ENCODE measurements around the gene PRDM8.
"Not testable (repeated sequence)": the region's sequence is repeated elsewhere in the genome, so short reads cannot be mapped to it uniquely, and the experiment has no call there.

Gene PRDM8

DNA sequence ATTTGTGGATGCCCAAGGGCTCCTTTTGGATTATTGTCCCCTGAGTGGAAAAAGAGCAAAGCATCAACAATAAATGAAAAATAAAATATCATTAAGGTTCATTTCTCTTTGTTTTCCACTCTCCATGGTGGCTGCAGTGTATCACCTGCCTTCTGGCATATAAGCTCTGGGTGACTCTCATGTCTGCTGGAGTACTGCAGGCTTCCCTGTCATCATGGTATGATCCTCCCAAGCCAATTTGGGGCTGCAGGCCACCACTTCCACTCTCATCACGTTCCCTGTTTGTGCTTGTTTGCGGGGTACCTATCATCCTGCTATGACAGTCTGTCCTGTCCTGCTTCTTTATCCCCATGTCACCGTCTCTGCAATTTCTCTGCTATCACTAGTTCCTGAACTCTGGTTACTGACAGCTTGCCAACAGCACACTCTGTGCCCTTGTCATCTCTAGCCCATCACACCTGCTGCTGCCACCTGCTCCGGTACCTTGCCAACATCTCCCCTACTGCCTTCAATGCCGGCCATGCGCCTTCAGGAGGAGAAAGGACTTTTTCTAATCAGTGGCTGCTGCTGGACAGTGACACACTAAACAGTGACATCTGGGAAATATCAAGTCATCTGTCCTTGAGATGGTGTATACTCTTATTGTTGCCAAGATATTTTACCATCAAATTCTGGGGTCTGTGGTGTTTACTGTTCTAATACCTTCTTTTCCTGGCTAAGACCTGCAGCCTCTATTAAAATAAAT, 46.1 kb downstream of the PRDM8 start:
- Histone ChIP-seq H3K27me3 (ENCODE audit: low read depth, low read length) (no peaks in the 10 kb centered on the region), H3K27ac (ENCODE audit: low read length) (no peak overlapping the region), H3K9ac (ENCODE audit: low read length) (no peak overlapping the region), H4K20me1 (ENCODE audit: insufficient read depth, low read length) (no peaks in the 10 kb centered on the region), H3K9me3 (ENCODE audit: insufficient read depth, low read length) (no peaks in the 10 kb centered on the region), H3K36me3 (replicated peaks; ENCODE audit: low read depth, low read length) (no peaks in the 10 kb centered on the region), H2AFZ (ENCODE audit: low read depth, low read length) (no peak overlapping the region), H3K4me3 (ENCODE audit: low read length) (no peak overlapping the region), H3K79me2 (ENCODE audit: low read length) (no peaks in the 10 kb centered on the region), H3K4me2 (ENCODE audit: low read length) (no peak overlapping the region), H3K4me1 (ENCODE audit: low read length) (no peaks in the 10 kb centered on the region)
- no peak for TF ChIP-seq EZH2phosphoT487 (IDR thresholded peaks at IDR 0.05; ENCODE audit: low read depth)
- TF ChIP-seq, protein P1, sequence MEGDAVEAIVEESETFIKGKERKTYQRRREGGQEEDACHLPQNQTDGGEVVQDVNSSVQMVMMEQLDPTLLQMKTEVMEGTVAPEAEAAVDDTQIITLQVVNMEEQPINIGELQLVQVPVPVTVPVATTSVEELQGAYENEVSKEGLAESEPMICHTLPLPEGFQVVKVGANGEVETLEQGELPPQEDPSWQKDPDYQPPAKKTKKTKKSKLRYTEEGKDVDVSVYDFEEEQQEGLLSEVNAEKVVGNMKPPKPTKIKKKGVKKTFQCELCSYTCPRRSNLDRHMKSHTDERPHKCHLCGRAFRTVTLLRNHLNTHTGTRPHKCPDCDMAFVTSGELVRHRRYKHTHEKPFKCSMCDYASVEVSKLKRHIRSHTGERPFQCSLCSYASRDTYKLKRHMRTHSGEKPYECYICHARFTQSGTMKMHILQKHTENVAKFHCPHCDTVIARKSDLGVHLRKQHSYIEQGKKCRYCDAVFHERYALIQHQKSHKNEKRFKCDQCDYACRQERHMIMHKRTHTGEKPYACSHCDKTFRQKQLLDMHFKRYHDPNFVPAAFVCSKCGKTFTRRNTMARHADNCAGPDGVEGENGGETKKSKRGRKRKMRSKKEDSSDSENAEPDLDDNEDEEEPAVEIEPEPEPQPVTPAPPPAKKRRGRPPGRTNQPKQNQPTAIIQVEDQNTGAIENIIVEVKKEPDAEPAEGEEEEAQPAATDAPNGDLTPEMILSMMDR (IDR thresholded peaks at IDR 0.05; ENCODE audit: low read depth, low read length) = no peak

DNA sequence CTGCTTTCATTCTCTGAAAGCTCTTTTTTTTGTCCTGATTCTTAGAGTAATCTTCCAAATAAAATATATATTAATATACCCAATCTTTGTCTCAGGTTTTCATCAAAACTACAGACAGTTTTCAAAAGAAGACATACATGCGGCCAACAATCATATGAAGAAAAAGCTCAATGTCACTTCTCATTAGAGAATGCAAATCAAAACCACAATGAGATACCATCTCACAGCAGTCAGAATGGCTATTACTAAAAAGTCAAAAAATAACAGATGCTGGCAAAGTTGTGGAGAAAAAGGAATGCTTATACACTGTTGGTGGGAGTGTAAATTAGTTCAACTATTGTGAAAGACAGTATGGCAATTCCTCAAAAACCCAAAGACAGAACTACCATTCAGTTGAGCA, 50.2 kb downstream of the PRDM8 start:
- not testable (repeated sequence) for H3K79me2 ChIP-seq (ENCODE audit: low read length); H3K4me2 ChIP-seq (ENCODE audit: low read length); H3K4me1 ChIP-seq (ENCODE audit: low read length)

DNA sequence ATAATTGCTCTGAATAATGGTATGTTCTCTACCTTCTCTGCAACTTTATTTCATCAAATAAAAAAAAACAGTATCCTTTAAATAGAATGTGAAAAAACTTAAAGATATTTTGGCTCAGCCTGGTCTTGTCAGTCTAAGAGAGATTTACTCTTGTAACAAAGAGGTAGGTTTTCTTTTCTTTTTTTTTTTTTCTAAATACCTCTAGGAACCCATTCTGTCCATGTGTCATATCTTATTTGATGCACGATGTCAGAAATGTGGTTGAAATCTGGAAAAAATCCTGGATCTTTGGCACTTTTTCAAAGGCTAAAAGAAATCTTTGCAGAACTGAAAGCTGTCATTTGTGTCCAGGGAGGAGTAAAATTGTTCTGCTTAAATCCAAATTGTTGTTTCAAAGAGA, 51.8 kb downstream of the PRDM8 start:
- H3K27ac ChIP-seq (ENCODE audit: low read length) = no peak overlapping the region
- H3K4me3 ChIP-seq (ENCODE audit: low read length) = no peak overlapping the region
- no peaks in the 10 kb centered on the region for H4K20me1 ChIP-seq (ENCODE audit: insufficient read depth, low read length)
- no peaks in the 10 kb centered on the region for H3K79me2 ChIP-seq (ENCODE audit: low read length)
- H3K4me2 ChIP-seq (ENCODE audit: low read length) = no peak overlapping the region
- H3K9ac ChIP-seq (ENCODE audit: low read length) = no peak overlapping the region
- no peaks in the 10 kb centered on the region for H3K27me3 ChIP-seq (ENCODE audit: low read depth, low read length)
- no peak overlapping the region for H2AFZ ChIP-seq (ENCODE audit: low read depth, low read length)
- no peak for TF ChIP-seq EZH2phosphoT487 (IDR thresholded peaks at IDR 0.05; ENCODE audit: low read depth)
- TF ChIP-seq, protein P1 (IDR thresholded peaks at IDR 0.05; ENCODE audit: low read depth, low read length) = no peak
- H3K9me3 ChIP-seq (ENCODE audit: insufficient read depth, low read length) = no peaks in the 10 kb centered on the region
- H3K4me1 ChIP-seq (ENCODE audit: low read length) = peaks cover 6% of the 10 kb centered on the region
- no peaks in the 10 kb centered on the region for H3K36me3 ChIP-seq (replicated peaks; ENCODE audit: low read depth, low read length)

More for the DNA sequence above, 50.2 kb downstream of the PRDM8 start:
- H3K4me3 ChIP-seq (ENCODE audit: low read length); H3K9ac ChIP-seq (ENCODE audit: low read length); H3K9me3 ChIP-seq (ENCODE audit: insufficient read depth, low read length); H3K27me3 ChIP-seq (ENCODE audit: low read depth, low read length); H3K36me3 ChIP-seq (replicated peaks; ENCODE audit: low read depth, low read length); H2AFZ ChIP-seq (ENCODE audit: low read depth, low read length); H4K20me1 ChIP-seq (ENCODE audit: insufficient read depth, low read length); H3K27ac ChIP-seq (ENCODE audit: low read length): not testable (repeated sequence)

DNA sequence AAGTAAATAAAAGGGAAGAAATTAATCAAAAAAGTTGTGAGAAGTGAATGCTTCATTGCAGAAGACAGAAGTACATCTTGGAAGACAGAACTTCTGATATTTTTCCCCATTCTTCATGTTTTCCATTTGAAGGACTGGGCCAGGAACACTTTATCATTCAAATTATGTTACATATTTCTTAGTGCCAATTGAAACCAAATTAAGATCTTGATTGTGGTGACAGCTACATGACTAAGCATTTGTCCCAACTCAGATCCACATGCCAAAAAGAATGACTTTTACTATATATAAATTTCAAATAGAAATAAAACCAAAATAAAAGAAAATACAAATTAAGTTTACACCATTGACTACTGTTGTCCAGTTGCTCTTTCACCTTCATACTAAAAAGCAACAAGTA, 55.1 kb downstream of the PRDM8 start:
- no peak overlapping the region for H2AFZ ChIP-seq (ENCODE audit: low read depth, low read length)
- H3K9me3 ChIP-seq (ENCODE audit: insufficient read depth, low read length) = no peaks in the 10 kb centered on the region
- TF ChIP-seq, protein P1 (IDR thresholded peaks at IDR 0.05; ENCODE audit: low read depth, low read length) = no peak
- no peak for TF ChIP-seq EZH2phosphoT487 (IDR thresholded peaks at IDR 0.05; ENCODE audit: low read depth)
- no peaks in the 10 kb centered on the region for H4K20me1 ChIP-seq (ENCODE audit: insufficient read depth, low read length)
- no peak overlapping the region for H3K9ac ChIP-seq (ENCODE audit: low read length)
- H3K27ac ChIP-seq (ENCODE audit: low read length) = no peak overlapping the region
- no peaks in the 10 kb centered on the region for H3K27me3 ChIP-seq (ENCODE audit: low read depth, low read length)
- H3K4me2 ChIP-seq (ENCODE audit: low read length) = no peak overlapping the region
- no peaks in the 10 kb centered on the region for H3K79me2 ChIP-seq (ENCODE audit: low read length)
- H3K4me1 ChIP-seq (ENCODE audit: low read length) = peaks cover 6% of the 10 kb centered on the region
- H3K4me3 ChIP-seq (ENCODE audit: low read length) = no peak overlapping the region
- no peaks in the 10 kb centered on the region for H3K36me3 ChIP-seq (replicated peaks; ENCODE audit: low read depth, low read length)
